Stimulated activated CD8-positive, alpha-beta memory T cell treated with anti-CD3 and anti-CD28 coated beads, Interleukin-7, amount 100 ng/mL, for 48 hours (primary cell): ENCODE results near the gene COX7B.
"Not testable (repeated sequence)": the region's sequence is repeated elsewhere in the genome, so short reads cannot be mapped to it uniquely, and the experiment has no call there.

Experiments used
- DNase-seq, 2 donors: peaks; one replicate each; pipeline ENCODE4 v3.0.0-alpha.2; 2020; ENCODE audit warnings: low read depth in 1 of 2; ENCODE audit errors: extremely low read depth in 1 of 2

The COX7B gene

DNA sequence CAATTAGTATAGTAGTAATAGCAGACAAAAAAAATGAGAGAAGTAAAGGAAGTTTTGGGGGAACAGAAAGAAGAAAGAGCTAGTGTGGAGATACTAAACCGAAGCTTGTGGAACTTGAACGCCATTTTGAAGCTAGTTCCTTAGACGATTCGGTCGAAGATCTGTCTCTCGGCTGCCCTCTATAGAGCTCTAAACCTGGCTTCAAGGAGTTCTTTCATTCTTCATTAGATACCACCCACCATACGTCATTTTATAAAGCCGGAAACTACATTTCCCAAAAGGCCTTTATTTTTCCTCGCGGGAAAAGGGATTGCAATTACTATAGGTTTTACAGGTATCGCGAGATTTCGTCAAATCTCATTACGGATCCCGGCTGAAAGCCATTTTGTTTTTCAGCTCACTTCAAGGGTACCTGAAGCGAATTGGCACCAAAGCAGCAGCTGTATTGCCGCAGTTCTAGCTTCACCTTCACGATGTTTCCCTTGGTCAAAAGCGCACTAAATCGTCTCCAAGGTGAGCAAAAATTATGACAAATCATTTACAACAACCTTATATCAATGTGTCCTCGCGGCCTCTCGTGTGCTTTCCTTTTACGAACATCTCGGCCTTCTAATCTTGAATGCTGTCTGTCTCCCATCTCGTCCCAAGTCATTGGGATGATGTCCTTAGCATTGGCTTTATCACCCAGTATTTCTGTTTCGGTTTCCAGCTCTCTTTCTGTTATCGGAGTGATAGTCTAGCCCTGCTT lies at the start of gene COX7B:
Gene COX7B (plus strand): TSS at position 388 of the 748 bp plus-strand sequence. CDS start 86 bp downstream, at position 474.
- peak; percentile 16 to 39 for DNase-seq

GRCh38 chrX:77875372-77875771 lies 23.9 kb upstream of the COX7B start:
- no peak for DNase-seq

DNA sequence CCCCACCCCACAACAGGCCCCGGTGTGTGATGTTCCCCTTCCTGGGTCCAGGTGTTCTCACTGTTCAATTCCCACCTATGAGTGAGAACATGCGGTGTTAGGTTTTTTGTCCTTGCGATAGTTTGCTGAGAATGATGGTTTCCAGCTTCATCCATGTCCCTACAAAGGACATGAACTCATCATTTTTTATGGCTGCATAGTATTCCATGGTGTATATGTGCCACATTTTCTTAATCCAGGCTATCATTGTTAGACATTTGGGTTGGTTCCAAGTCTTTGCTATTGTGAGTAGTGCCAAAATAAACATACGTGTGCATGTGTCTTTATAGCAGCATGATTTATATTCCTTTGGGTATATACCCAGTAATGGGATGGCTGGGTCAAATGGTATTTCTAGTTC lies 17.9 kb upstream of the COX7B start:
- not testable (repeated sequence) for DNase-seq

DNA sequence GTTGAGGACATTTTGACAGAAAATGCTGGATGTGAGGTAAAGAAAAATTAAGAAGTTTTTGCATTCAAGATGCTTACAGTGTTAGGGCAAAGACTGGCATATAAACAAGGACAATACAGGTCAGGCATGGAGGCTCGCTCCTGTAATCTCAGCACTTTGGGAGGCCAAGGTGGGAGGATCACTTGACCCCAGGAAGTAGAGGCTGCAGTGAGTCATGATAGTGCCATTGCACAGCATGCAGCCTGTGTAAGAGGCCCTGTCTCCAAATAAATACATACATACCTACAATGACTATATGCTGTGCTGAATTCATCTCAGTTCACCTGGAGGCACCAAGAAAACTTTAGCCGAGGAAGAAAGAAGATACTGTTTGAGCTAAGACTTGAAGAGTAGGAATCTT lies 6.4 kb upstream of the COX7B start:
- no peak for DNase-seq

- no peak for DNase-seq
Observed at GRCh38 chrX:77893713-77894112, 5.6 kb upstream of the COX7B start.

DNA sequence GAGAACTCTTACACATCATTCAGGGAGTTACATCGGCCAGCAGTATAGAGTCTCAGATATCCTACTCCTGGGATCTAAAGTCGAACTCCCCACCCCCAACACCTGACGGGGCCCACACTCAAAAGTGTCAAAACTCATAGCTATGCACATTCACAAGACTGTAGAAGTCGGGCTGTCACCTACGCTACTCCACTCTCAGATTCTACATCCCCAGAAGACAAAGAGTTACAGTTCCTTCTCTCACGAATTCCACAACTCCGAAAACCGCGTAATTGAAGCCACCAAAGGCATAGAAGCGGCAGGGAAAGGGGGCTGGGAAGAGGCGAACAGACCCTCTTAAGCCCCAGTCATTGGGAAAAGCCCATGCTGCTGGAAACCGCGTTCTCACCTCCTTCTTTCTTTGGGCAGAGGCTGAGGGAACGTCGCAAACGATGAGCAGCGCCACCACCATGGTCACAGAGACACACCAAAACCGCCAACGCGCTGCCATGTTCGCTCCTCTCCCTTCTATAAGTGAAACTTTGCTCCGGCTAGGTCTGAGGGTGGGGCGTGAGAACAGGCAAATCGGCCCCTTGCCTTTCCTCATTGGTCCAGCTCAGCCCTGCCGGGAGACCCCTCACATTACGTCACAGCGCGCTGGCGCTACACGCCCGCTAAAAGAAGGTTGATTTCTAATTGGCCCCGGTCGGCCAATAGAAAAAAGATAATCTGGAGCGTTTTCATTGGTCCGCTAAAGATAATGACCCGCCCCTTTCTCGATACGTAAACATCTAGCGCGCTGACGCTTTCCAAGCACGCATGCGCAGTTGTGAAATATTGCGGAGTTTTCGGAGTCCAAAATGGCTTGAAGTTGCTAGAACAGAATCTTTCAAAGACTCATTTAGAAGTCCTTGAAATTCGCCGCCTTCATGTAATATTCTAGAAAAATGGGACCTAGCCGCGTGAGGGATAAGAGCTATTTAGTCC lies 4.1 kb upstream of the COX7B start, which contains the start of gene MAGT1:
Gene MAGT1 (minus strand): TSS at position 515 of the 966 bp plus-strand sequence. CDS start 25 bp downstream, at position 490.
- DNase-seq = peak; percentile 64 to 87

GRCh38 chrX:77900688-77901087 lies 1.4 kb downstream of the COX7B start:
- no peak for DNase-seq

GRCh38 chrX:77901506-77901905 lies 2.2 kb downstream of the COX7B start:
- DNase-seq = no peak

- peak; percentile 72 to 86 for DNase-seq
Observed at GRCh38 chrX:77910108-77910840, 11.0 kb downstream of the COX7B start, which contains the start of gene ATP7A. Gene ATP7A, plus strand, starts transcription at chrX:77910693. Its CDS starts 60,949 bp downstream, at chrX:77971642.

DNA sequence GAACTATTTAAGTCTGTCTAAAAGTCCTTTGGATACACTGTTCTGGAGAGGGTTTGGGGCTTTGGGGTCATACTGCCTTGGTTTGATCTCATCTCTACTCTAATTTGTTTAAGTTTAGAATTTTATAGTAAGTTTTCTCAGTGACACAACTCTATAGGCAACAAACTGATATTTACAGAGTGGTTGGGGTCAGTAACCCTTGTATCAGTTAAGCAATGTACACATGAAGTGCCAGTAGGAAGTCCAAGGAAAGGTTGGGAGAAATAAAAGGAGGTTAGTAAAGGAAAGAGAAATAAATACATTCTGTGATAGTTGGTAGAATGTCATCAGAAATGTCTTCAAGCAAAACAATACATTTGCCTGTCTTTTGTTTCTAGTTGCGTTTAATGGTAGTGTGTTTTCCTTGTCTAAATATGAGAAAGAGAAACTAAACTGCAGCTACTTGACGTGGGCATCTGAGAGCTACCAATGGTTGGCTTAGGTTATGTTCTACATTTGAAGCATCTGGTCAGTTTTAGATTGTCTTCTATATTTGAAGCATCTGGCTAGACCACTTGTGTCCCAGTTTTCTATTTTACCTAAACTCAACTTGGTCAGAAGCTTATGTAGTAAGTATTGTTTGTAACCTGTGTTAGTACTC lies 18.1 kb downstream of the COX7B start:
- DNase-seq = no peak

GRCh38 chrX:77918568-77918967 lies 19.3 kb downstream of the COX7B start:
- DNase-seq = no peak

GRCh38 chrX:77919370-77919769 lies 20.1 kb downstream of the COX7B start:
- DNase-seq = not testable (repeated sequence)

- DNase-seq = no peak
Observed at GRCh38 chrX:77922787-77923186, 23.5 kb downstream of the COX7B start.

- no peak for DNase-seq
Observed at GRCh38 chrX:77924320-77924859, 25.1 kb downstream of the COX7B start.

GRCh38 chrX:77925764-77926163 lies 26.5 kb downstream of the COX7B start:
- DNase-seq = no peak

GRCh38 chrX:77930581-77930980 lies 31.3 kb downstream of the COX7B start:
- DNase-seq = no peak

- DNase-seq = no peak
Observed at GRCh38 chrX:77935886-77936285, 36.6 kb downstream of the COX7B start.

DNA sequence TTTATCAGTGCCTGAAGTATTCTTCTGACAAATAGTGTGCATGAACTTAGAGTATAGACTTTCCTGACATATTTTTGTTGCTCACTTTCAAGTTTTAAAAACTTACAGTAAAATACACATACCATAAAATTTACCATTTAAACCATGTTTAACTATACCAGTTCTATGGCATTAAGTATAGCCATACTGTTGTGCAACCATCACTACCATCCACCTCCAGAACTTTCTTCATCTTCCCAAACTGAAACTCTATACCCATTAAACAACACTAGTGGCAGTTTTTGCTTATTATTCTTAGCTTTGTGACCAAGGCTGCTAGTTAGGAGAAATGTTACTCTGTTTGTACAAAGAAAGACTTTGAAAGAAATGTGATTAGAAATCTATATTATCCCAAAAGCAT lies 37.0 kb downstream of the COX7B start:
- no peak for DNase-seq

DNA sequence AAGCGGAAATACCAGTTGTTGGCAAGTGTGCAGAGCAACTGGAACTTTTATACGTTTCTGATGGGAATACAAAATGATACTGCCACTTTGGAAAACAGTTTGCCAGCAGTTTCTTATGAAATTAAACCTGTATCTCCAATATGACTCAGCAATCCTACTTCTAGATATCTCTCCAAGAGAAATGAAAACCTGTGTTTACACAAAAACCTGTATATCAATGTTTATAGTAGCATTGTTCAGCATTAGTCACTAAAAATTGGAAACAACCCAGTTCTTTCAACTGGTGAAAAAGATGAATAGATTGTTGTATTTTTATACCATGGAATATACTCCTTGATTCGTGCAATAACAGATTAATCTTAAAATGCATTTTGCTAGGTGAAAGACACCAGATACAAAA lies 38.0 kb downstream of the COX7B start:
- no peak for DNase-seq

- DNase-seq = no peak
Observed at GRCh38 chrX:77938083-77938680, 38.9 kb downstream of the COX7B start.
